Ishikawa (cell line): ENCODE data around the gene ASNSD1.

Experiments
- CREB1 ChIP-seq: IDR thresholded peaks from 2 replicates; pipeline ENCODE4 v1.6.1; 2012; ENCODE audit warnings: low read depth
- EP300 ChIP-seq: IDR thresholded peaks from 2 replicates; pipeline ENCODE4 v1.6.1; 2012; ENCODE audit warnings: borderline replicate concordance
- FOXM1 ChIP-seq: IDR thresholded peaks from 2 replicates; pipeline ENCODE4 v1.6.1; 2012; ENCODE audit warnings: low read depth, borderline replicate concordance
- TAF1 ChIP-seq: IDR thresholded peaks from 2 replicates; pipeline ENCODE4 v1.6.1; 2012; ENCODE audit warnings: low read depth, mild to moderate bottlenecking
- TEAD4 ChIP-seq: IDR thresholded peaks from 2 replicates; pipeline ENCODE4 v1.6.1; 2012
- TF ChIP-seq, protein P1 (sequence below): IDR thresholded peaks from 2 replicates; pipeline ENCODE4 v1.6.1; 2012; ENCODE audit warnings: low read depth, mild to moderate bottlenecking
- TF ChIP-seq, protein P2 (sequence below): IDR thresholded peaks from 2 replicates; pipeline ENCODE4 v1.6.1; 2012

- TF ChIP-seq TAF1 (no peak), TEAD4 (no peak), FOXM1 (no peak), EP300 (no peak), CREB1 (no peak)
- TF ChIP-seq, protein P1, sequence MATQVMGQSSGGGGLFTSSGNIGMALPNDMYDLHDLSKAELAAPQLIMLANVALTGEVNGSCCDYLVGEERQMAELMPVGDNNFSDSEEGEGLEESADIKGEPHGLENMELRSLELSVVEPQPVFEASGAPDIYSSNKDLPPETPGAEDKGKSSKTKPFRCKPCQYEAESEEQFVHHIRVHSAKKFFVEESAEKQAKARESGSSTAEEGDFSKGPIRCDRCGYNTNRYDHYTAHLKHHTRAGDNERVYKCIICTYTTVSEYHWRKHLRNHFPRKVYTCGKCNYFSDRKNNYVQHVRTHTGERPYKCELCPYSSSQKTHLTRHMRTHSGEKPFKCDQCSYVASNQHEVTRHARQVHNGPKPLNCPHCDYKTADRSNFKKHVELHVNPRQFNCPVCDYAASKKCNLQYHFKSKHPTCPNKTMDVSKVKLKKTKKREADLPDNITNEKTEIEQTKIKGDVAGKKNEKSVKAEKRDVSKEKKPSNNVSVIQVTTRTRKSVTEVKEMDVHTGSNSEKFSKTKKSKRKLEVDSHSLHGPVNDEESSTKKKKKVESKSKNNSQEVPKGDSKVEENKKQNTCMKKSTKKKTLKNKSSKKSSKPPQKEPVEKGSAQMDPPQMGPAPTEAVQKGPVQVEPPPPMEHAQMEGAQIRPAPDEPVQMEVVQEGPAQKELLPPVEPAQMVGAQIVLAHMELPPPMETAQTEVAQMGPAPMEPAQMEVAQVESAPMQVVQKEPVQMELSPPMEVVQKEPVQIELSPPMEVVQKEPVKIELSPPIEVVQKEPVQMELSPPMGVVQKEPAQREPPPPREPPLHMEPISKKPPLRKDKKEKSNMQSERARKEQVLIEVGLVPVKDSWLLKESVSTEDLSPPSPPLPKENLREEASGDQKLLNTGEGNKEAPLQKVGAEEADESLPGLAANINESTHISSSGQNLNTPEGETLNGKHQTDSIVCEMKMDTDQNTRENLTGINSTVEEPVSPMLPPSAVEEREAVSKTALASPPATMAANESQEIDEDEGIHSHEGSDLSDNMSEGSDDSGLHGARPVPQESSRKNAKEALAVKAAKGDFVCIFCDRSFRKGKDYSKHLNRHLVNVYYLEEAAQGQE: no peak
- TF ChIP-seq, protein P2, sequence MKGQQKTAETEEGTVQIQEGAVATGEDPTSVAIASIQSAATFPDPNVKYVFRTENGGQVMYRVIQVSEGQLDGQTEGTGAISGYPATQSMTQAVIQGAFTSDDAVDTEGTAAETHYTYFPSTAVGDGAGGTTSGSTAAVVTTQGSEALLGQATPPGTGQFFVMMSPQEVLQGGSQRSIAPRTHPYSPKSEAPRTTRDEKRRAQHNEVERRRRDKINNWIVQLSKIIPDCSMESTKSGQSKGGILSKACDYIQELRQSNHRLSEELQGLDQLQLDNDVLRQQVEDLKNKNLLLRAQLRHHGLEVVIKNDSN: no peak
Measured at GRCh38 chr2:189638301-189639006, 22.8 kb upstream of the ASNSD1 start.
